Measurements from ENCODE around the gene SEMA3E.

GRCh38 chr7:83359108-83359507, 289.8 kb downstream of the SEMA3E start:
- TF ChIP-seq TAF1 (IDR thresholded peaks at IDR 0.05; ENCODE audit: low read depth, low read length) (no peak), POLR2AphosphoS5 (IDR thresholded peaks at IDR 0.05; ENCODE audit: low read depth, low read length) (no peak), POLR2A (IDR thresholded peaks at IDR 0.05; ENCODE audit: low read depth, low read length) (no peak), SPI1 (IDR thresholded peaks at IDR 0.05; ENCODE audit: low read depth, low read length) (no peak), POU2F2 (IDR thresholded peaks at IDR 0.05; ENCODE audit: low read depth, low read length) (no peak)

Data from GM12891 (cell line).